Hematopoietic multipotent progenitor cell (in vitro differentiated cells): ENCODE results near the gene APOLD1. TPM values are rescaled to one million over a fixed set of nuclear protein-coding genes. Genes with fewer than 3 reads are reported as not detected.
"Not testable (repeated sequence)": the region's sequence is repeated elsewhere in the genome, so short reads cannot be mapped to it uniquely, and the experiment has no call there.

ENCODE experiments used
- DNase-seq, 3 donors: peaks; one replicate each; pipeline ENCODE4 v3.0.0-alpha.2; 2011 to 2015; ENCODE audit warnings: low read depth in 2 of 3, low spot score in 2 of 3
- total RNA-seq: library from RNA; depleted of rRNA; stranded (reverse); fragments of >200 nt; gene quantifications from one replicate; pipeline ENCODE4 v1.2.3, GENCODE V29; 2012

Gene APOLD1
- total RNA-seq, 1 donor, result 2.7 TPM

DNA sequence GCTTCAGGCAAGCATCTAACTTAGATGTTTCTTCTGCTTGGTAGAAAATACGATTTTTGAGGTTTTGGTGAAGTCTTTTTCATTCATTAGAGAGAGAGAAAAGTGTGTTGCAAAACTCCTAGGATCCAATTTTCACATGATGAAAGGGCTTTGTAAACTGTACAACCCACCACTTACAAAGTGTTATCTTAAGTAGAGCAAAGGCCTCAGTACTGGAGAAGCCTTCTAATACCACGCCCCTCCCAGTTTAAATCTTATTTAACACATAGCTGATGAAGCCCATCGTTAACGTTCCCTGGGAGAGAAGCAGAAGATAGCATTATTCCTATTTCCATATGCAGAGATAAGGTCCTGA, 869 bp downstream of the APOLD1 start:
- no peak for DNase-seq

DNA sequence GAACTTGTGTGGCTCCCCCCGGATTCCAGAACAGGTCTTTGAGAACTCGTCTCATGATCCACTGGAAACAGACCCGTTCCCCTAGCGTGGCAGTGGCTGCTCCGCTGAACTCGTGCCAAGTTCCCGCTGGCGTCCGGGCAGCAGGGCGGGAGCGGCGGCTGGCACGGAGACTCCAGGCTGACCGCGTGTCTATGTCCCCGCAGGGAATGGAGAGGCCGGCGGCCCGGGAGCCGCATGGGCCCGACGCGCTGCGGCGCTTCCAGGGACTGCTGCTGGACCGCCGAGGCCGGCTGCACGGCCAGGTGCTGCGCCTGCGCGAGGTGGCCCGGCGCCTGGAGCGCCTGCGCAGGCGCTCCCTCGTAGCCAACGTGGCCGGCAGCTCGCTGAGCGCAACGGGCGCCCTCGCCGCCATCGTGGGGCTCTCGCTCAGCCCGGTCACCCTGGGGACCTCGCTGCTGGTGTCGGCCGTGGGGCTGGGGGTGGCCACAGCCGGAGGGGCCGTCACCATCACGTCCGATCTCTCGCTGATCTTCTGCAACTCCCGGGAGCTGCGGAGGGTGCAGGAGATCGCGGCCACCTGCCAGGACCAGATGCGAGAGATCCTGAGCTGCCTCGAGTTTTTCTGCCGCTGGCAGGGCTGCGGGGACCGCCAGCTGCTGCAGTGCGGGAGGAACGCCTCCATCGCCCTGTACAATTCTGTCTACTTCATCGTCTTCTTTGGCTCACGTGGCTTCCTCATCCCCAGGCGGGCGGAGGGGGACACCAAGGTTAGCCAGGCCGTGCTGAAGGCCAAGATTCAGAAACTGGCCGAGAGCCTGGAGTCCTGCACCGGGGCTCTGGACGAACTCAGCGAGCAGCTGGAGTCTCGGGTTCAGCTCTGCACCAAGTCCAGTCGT, 1.5 kb downstream of the APOLD1 start:
- peak; percentile 66 to 76 (median 68) for DNase-seq

- DNase-seq, result no peak
These were observed 2.7 kb downstream of the APOLD1 start for GRCh38 chr12:12788131-12788530.

DNA sequence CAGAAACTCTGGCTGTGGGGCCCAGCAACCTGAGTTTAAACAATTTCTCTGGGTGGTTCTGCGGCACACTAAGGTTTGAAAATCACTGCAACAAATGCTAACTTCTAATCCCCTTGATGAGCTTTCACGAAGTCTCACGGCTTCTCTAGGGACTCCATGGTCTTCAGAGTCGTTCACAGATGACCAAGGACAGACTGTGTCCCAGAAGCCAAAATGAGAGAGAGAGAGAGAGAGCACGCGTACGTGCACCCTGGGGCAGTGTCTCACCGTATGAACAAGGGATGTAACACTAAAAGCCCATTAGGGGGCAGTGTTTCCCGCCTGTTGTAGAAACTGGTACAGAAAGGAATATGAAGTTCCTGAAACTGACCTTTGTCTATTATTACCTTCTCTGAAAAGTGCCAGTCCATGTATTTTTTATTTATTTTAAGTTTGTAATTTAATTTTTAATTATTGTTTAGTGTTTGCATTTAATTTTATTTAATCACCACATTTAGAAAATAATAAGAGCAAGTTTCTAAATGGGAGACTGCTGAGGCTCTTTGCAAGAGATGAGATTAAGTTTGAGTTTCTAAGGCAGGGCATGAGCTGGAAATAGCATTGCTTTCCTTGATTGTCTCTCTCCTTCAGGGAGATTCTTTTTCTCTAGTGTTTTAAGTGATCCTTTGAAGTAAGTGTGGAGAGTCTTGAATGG, 3.4 kb downstream of the APOLD1 start:
- DNase-seq, result peak in 2 of 3 donors; percentile 73 to 88

DNA sequence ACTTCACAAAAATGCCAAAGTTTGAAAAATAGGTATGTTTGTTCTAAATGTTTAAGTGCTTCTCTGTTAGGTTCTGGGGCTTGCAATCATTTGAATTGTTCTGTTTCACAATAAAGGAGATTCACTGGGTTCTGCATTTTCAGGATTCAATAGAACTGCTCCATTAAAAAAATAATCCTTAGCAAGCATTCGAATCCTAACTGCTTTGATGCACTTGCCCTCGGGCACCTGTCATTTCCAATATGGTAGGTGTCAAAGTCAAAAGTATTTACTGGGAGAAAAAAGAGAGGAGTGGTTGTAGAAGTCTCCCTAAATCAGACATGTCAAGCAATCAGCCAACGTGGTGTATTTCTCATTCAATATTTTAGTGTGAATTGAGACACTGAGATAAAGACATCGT, 5.5 kb downstream of the APOLD1 start:
- no peak for DNase-seq

- no peak for DNase-seq
These were observed 6.4 kb downstream of the APOLD1 start for GRCh38 chr12:12791756-12792369.

DNA sequence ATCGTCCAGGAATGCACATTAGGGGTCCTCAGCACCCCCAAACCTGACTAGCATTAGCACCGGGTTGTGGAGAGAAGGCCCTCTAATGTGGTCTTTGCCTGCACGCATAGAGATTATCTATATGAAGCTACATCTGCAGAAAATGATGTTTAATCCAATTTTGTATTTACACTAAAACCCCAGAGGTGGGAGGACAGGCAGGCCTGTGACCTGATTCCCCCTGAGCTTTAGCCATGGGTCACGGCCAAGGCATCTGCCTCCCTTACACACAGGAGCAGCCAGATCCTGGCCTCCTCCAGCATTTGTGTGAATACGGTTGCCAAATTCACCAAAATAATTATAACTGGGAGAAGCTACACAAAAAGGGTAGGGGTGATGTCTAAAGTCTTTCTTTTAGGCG, 7.0 kb downstream of the APOLD1 start:
- DNase-seq, result no peak

GRCh38 chr12:12794686-12795085, 9.2 kb downstream of the APOLD1 start:
- no peak for DNase-seq

DNA sequence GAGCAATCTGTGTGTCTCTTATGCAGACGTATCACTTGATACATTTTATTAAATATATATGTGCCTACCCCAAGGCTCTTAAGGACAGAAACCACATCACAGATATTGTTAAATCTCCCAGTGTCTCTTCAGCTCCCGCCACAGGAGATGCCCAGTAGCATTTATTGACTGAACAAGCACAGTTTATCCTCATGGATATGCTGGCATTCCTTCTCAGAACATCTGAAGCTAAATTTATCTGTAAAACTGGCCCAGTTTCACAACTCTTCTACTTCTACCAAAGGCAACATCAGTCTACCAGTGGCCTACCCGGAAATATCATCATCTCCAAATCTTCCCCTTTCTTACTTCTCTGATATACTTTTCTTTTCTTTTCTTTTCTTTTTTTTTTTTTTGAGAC, 10.7 kb downstream of the APOLD1 start:
- DNase-seq, result no peak

- DNase-seq, result no peak
These were observed 11.7 kb downstream of the APOLD1 start for GRCh38 chr12:12796928-12797793.

- no peak for DNase-seq
These were observed 12.3 kb downstream of the APOLD1 start for GRCh38 chr12:12797794-12798152.

DNA sequence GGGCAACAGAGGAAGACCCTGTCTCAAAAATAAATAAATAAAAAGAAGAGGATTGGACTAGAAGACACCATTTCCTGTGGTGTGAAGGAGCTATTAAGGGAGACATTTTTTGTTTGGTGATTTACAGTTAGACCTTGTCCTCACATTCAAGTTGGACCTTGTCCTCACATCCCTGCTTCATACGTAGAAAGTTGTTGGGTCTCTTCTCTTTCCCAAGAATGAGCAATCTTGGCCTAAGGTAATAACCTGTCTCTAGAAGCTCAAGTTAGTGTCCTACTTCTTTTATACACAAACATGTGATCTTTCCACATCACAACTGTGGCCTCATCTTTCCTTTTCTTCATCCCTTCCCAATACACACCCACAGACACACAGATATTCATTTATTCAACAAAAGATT, 13.0 kb downstream of the APOLD1 start:
- DNase-seq, result no peak

- DNase-seq, result no peak
These were observed 13.9 kb downstream of the APOLD1 start for GRCh38 chr12:12799163-12799920.

GRCh38 chr12:12800406-12801180, 15.1 kb downstream of the APOLD1 start:
- no peak for DNase-seq

GRCh38 chr12:12801656-12802055, 16.2 kb downstream of the APOLD1 start:
- DNase-seq, result not testable (repeated sequence)

DNA sequence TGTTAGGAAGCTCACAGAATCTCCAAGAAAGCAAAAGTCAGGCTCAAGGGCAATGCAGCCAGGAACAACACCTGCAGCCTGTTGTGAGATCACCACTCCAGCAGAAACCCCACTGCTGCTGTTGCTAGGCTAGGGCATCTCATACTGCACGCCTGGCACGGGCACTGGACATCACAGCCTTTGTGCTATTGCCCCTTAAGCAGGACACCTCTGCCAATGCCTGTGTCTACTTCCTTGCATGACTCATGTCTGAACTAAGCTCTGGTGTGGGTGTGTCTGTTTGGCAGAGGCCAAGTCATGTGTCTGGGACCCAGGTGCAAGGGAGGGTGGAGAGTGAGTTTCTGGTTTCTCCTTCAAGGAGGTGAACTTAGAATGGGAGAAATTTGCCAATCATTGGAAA, 17.7 kb downstream of the APOLD1 start:
- peak in 2 of 3 donors; percentile 23 to 37 for DNase-seq

GRCh38 chr12:12804011-12804410, 18.6 kb downstream of the APOLD1 start:
- DNase-seq, result no peak

- DNase-seq, result no peak
These were observed 19.0 kb downstream of the APOLD1 start for GRCh38 chr12:12804432-12804886.
